SU-DHL-6 (cell line): Measurements from ENCODE around the gene CLEC5A.

Experiments
- H2AFZ ChIP-seq: fragments of 200-600 bp; sonication (generic); 2 replicates; pipeline ENCODE4 v1.6.1; 2014; ENCODE audit warnings: low read depth, mild to moderate bottlenecking, moderate library complexity, mixed read lengths, antibody characterized with exemption, low read length; ENCODE audit not compliant: severe bottlenecking
- H3F3A ChIP-seq: fragments of 200-600 bp; shearing (Covaris generic); 2 replicates; pipeline ENCODE4 v1.6.0; 2016; ENCODE audit warnings: antibody characterized with exemption, mild to moderate bottlenecking; ENCODE audit not compliant: insufficient read depth
- H3K27ac ChIP-seq: fragments of 200-600 bp; sonication (generic); 2 replicates; pipeline ENCODE4 v1.5.1; 2016; ENCODE audit warnings: low read depth, mild to moderate bottlenecking, low read length, moderate library complexity, mixed read lengths
- H3K27me3 ChIP-seq: fragments of 200-600 bp; sonication (generic), shearing (Covaris generic); 2 replicates; pipeline ENCODE4 v1.6.0; 2014; ENCODE audit warnings: mild to moderate bottlenecking, low read length
- H3K36me3 ChIP-seq: fragments of 200-600 bp; sonication (generic); 2 replicates; pipeline ENCODE4 v1.6.1; 2014; ENCODE audit warnings: mild to moderate bottlenecking, low read length, mixed read lengths
- H3K4me2 ChIP-seq: fragments of 300-600, 200-600 bp; shearing (Covaris generic), sonication (generic); 2 replicates; pipeline ENCODE4 v1.6.0; 2014; ENCODE audit warnings: low read length, low read depth, mild to moderate bottlenecking; ENCODE audit not compliant: poor library complexity, severe bottlenecking
- H3K4me3 ChIP-seq: fragments of 200-600 bp; sonication (generic); 2 replicates; pipeline ENCODE4 v1.5.1; 2014; ENCODE audit warnings: antibody characterized with exemption, low read length, mild to moderate bottlenecking, mixed read lengths; ENCODE audit not compliant: insufficient read depth, poor library complexity, severe bottlenecking
- H3K79me2 ChIP-seq: fragments of 200-600 bp; sonication (generic); 2 replicates; pipeline ENCODE4 v1.6.1; 2014; ENCODE audit warnings: mild to moderate bottlenecking, low read length, moderate library complexity; ENCODE audit not compliant: insufficient read depth
- H3K9ac ChIP-seq: fragments of 200-600 bp; sonication (generic); 2 replicates; pipeline ENCODE4 v1.7.0; 2014; ENCODE audit warnings: mild to moderate bottlenecking, low read length
- H3K9me2 ChIP-seq: fragments of 200-600 bp; sonication (generic); replicated peaks from 2 replicates; pipeline ENCODE4 v1.6.1; 2014; ENCODE audit warnings: low read length; ENCODE audit not compliant: insufficient read depth
- H3K9me3 ChIP-seq: fragments of 200-600 bp; sonication (generic); 2 replicates; pipeline ENCODE4 v1.6.1; 2014; ENCODE audit warnings: low read length, mixed read lengths; ENCODE audit not compliant: insufficient read depth
- H4K20me1 ChIP-seq: fragments of 200-600 bp; sonication (generic); 2 replicates; pipeline ENCODE4 v1.6.1; 2014; ENCODE audit warnings: low read depth, mild to moderate bottlenecking, antibody characterized with exemption, low read length, moderate library complexity, mixed read lengths
- CTCF ChIP-seq: fragments of 200-600 bp; sonication (generic); IDR thresholded peaks from one replicate; pipeline ENCODE4 v1.5.1; 2017; ENCODE audit warnings: antibody characterized with exemption, mild to moderate bottlenecking, low read length, moderate library complexity; ENCODE audit not compliant: insufficient read depth, poor library complexity, severe bottlenecking
- EZH2phosphoT487 ChIP-seq: fragments of 200-600 bp; sonication (generic), shearing (Covaris generic); conservative IDR thresholded peaks from 2 replicates; pipeline ENCODE4 v1.6.1; 2018; ENCODE audit warnings: mild to moderate bottlenecking, antibody characterized with exemption, low read length, moderate library complexity, mixed read lengths

The CLEC5A gene

DNA sequence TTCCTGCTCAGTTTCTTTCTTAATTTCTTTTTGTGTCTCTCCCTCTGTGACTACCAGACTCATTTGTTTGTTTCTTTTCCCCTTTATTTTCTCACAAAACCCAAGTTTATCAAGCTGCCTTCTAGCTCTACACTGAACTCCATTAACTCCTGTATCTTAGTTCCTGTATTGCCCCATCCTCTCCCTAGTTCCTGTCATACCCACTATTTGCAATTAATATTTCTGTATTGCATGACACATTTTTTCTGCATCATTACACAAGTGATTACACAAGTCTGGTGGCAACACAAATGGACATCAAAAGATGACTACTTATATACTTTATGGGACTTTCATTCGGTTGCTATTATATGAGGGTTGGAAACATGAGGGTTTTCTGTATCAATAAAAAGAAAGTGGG is 57.5 kb downstream of the CLEC5A start:
- TF ChIP-seq EZH2phosphoT487 (no peak), CTCF (no peak)
- Histone ChIP-seq H3K9ac (no peak overlapping the region), H2AFZ (no peak overlapping the region), H3K27ac (no peak overlapping the region), H3F3A (no peaks in the 10 kb centered on the region), H4K20me1 (no peaks in the 10 kb centered on the region), H3K9me2 (no peaks in the 10 kb centered on the region), H3K36me3 (no peaks in the 10 kb centered on the region), H3K4me2 (no peak overlapping the region), H3K27me3 (no peaks in the 10 kb centered on the region), H3K79me2 (no peaks in the 10 kb centered on the region), H3K4me3 (no peak overlapping the region), H3K9me3 (no peaks in the 10 kb centered on the region)

- H3K79me2 ChIP-seq = no peaks in the 10 kb centered on the region
- no peaks in the 10 kb centered on the region for H3K36me3 ChIP-seq
- H3K9me3 ChIP-seq = no peaks in the 10 kb centered on the region
- H3K27ac ChIP-seq = no peak overlapping the region
- TF ChIP-seq EZH2phosphoT487 (no peak), CTCF (no peak)
- no peak overlapping the region for H3K9ac ChIP-seq
- H3K27me3 ChIP-seq = no peaks in the 10 kb centered on the region
- no peaks in the 10 kb centered on the region for H3K9me2 ChIP-seq
- no peaks in the 10 kb centered on the region for H4K20me1 ChIP-seq
- H3K4me2 ChIP-seq = no peak overlapping the region
- no peaks in the 10 kb centered on the region for H3F3A ChIP-seq
- no peak overlapping the region for H3K4me3 ChIP-seq
- H2AFZ ChIP-seq = no peak overlapping the region
Measured at GRCh38 chr7:141884539-141885225, 62.1 kb downstream of the CLEC5A start.

DNA sequence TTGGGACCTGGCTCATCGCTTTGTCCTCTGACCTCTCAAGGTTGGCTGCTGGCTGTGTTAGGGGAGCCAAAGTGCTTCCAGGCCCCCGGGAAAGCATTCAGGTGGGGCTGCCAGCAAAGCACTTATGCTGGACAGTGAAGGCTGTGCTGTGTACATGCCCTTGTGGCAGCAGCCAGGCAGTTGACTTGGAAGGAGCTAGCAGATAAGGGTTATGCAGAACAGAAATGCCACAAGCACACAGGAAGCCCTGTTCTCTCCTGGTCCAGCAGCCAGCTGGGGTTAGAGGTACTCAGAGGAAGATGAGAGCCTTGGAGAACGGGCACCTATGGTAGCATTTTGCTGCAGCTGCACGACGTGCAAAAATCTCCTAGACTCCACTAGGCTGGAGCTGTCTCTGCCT is 65.8 kb downstream of the CLEC5A start:
- Histone ChIP-seq H3K9ac (no peak overlapping the region), H3K27ac (no peak overlapping the region), H3K4me3 (no peak overlapping the region), H3K36me3 (no peaks in the 10 kb centered on the region), H3K9me3 (no peaks in the 10 kb centered on the region), H3F3A (no peaks in the 10 kb centered on the region), H4K20me1 (no peaks in the 10 kb centered on the region), H3K27me3 (no peaks in the 10 kb centered on the region), H3K4me2 (no peak overlapping the region), H3K79me2 (no peaks in the 10 kb centered on the region), H2AFZ (no peak overlapping the region), H3K9me2 (no peaks in the 10 kb centered on the region)
- TF ChIP-seq CTCF = no peak
